ENCODE results near the gene KLC1. TPM values are rescaled to one million over a fixed set of nuclear protein-coding genes. Genes with fewer than 3 reads are reported as not detected.

KLC1 gene
- total and polyA plus RNA-seq, 2 of the 8 experiments (the other 6 are each of a cell fraction or from before 2014, with no cell fraction given) = 84.6 to 134 TPM

GRCh38 chr14:103686831-103687485, 57.9 kb downstream of the KLC1 start (continued):
- no peak for TF ChIP-seq CTCF (IDR thresholded peaks at IDR 0.05; ENCODE audit: control extremely low read depth in 1 of 3, insufficient read depth in 1 of 3, low read depth in 1 of 3, low read length in 3 of 3)
